DOHH2 (cell line): ENCODE results near the gene ZSWIM8.

ENCODE experiments used
- H3F3A ChIP-seq: fragments of 200-600 bp; sonication (generic), shearing (Covaris generic); 2 replicates; pipeline ENCODE4 v1.6.0; 2016; ENCODE audit warnings: antibody characterized with exemption, mild to moderate bottlenecking; ENCODE audit not compliant: control insufficient read depth, insufficient read depth
- H3K27ac ChIP-seq: fragments of 200-600 bp; sonication (generic); 2 replicates; pipeline ENCODE4 v1.5.1; 2014; ENCODE audit warnings: low read depth, mild to moderate bottlenecking, low read length, moderate library complexity
- H3K27me3 ChIP-seq: fragments of 200-600 bp; sonication (generic); 2 replicates; pipeline ENCODE4 v1.6.1; 2014; ENCODE audit warnings: mild to moderate bottlenecking, low read length, mixed read lengths; ENCODE audit not compliant: control insufficient read depth
- H3K36me3 ChIP-seq: fragments of 200-600 bp; sonication (generic); 2 replicates; pipeline ENCODE4 v1.6.1; 2014; ENCODE audit warnings: mild to moderate bottlenecking, low read length, moderate library complexity, mixed read lengths; ENCODE audit not compliant: control insufficient read depth
- H3K4me1 ChIP-seq: fragments of 200-600 bp; sonication (generic); 2 replicates; pipeline ENCODE4 v1.6.1; 2014; ENCODE audit warnings: mild to moderate bottlenecking, low read length, mixed read lengths; ENCODE audit not compliant: control insufficient read depth
- H3K4me2 ChIP-seq: fragments of 200-600 bp; sonication (generic); 2 replicates; pipeline ENCODE4 v1.6.0; 2014; ENCODE audit warnings: mild to moderate bottlenecking, low read length, moderate library complexity
- H3K4me3 ChIP-seq: fragments of 200-600 bp; sonication (generic); 2 replicates; pipeline ENCODE4 v1.5.1; 2014; ENCODE audit warnings: mild to moderate bottlenecking, low read length, mixed read lengths
- H3K79me2 ChIP-seq: fragments of 200-600 bp; sonication (generic); 2 replicates; pipeline ENCODE4 v1.6.1; 2014; ENCODE audit warnings: mild to moderate bottlenecking, low read length, mixed read lengths; ENCODE audit not compliant: control insufficient read depth
- H3K9me2 ChIP-seq: fragments of 200-600 bp; sonication (generic); replicated peaks from 2 replicates; pipeline ENCODE4 v1.6.1; 2014; ENCODE audit warnings: mild to moderate bottlenecking, low read length, mixed read lengths; ENCODE audit not compliant: control insufficient read depth
- H3K9me3 ChIP-seq: fragments of 200-600 bp; sonication (generic); 2 replicates; pipeline ENCODE4 v1.6.1; 2014; ENCODE audit warnings: antibody characterized with exemption, low read length, mixed read lengths; ENCODE audit not compliant: control insufficient read depth, insufficient read depth
- H4K20me1 ChIP-seq: fragments of 200-600 bp; sonication (generic); 2 replicates; pipeline ENCODE4 v1.6.0; 2014; ENCODE audit warnings: low read depth, mild to moderate bottlenecking, antibody characterized with exemption, low read length, moderate library complexity; ENCODE audit not compliant: control insufficient read depth, insufficient read depth
- EZH2phosphoT487 ChIP-seq: fragments of 200-600 bp; sonication (generic); IDR thresholded peaks from 2 replicates; pipeline ENCODE4 v1.6.1; 2017; ENCODE audit warnings: borderline replicate concordance, mild to moderate bottlenecking, antibody characterized with exemption, low read length, moderate library complexity, mixed read lengths
- TF ChIP-seq, protein P1 (sequence below): fragments of 200-600 bp; sonication (generic); IDR thresholded peaks from one replicate; pipeline ENCODE4 v1.5.1; 2014; ENCODE audit warnings: antibody characterized with exemption, mild to moderate bottlenecking, low read depth, low read length; ENCODE audit not compliant: poor library complexity, severe bottlenecking

ZSWIM8 gene

DNA sequence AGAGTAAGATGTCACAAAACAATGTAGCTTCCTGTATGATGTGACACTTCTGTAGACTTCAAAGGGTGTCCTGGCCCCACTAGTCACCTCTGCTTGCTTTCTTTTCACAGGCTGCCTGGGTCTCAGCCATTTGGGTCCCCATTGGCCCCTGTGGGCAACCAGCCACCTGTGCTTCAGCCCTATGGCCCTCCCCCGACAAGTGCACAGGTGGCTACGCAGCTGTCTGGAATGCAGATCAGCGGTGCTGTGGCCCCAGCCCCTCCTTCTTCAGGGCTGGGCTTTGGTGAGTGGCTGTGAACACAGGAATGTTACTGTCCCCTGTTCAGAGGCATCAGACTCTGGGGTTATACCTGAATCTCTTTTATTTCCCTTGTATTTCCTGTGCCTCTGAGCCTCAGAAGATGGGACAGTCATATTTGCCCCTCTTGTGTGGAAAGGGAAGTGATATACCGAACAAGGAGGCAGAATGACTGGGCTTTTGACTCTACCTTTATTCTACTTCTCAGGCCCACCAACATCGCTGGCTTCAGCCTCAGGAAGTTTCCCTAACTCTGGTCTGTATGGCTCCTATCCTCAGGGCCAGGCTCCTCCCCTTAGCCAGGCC, 25.8 kb upstream of the ZSWIM8 start:
- Histone ChIP-seq H3F3A (no peaks in the 10 kb centered on the region), H3K4me2 (no peak overlapping the region; the same call in 1 of the 2 replicates), H3K79me2 (peaks cover 4% of the 10 kb centered on the region; the same call in 1 of the 2 replicates), H3K4me1 (peaks cover 17% of the 10 kb centered on the region), H3K27me3 (no peaks in the 10 kb centered on the region), H3K4me3 (no peak overlapping the region), H3K36me3 (peaks cover 63% of the 10 kb centered on the region), H3K27ac (no peak overlapping the region), H4K20me1 (no peaks in the 10 kb centered on the region), H3K9me2 (no peaks in the 10 kb centered on the region), H3K9me3 (no peaks in the 10 kb centered on the region)
- TF ChIP-seq EZH2phosphoT487, result no peak

DNA sequence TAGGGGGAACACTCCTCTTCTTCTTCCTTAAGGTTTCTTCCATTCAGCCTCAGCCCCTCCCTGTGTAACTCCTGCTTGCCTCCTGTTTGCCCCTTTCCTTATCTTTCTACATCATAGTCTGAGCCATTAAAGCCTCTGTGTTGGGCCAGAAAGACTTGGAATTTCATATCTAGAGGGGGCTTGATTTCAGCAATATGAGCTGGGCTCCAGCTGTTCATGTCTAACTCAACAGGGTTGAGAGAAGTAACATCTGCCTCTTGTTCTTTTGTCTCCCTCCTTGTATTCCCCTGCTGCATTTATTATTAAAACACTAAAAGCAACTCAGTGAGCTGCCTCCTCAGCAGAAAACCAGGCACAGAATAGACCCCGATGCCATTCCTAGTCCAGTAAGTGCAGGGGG, 23.6 kb upstream of the ZSWIM8 start:
- no peaks in the 10 kb centered on the region for H4K20me1 ChIP-seq
- H3K4me2 ChIP-seq, result no peak overlapping the region
- peaks cover 4% of the 10 kb centered on the region; the same call in 1 of the 2 replicates for H3K79me2 ChIP-seq
- peaks cover 17% of the 10 kb centered on the region for H3K4me1 ChIP-seq
- H3F3A ChIP-seq, result no peaks in the 10 kb centered on the region
- no peaks in the 10 kb centered on the region for H3K27me3 ChIP-seq
- peaks cover 79% of the 10 kb centered on the region for H3K36me3 ChIP-seq
- no peak overlapping the region for H3K4me3 ChIP-seq
- no peak for TF ChIP-seq EZH2phosphoT487
- TF ChIP-seq, protein P1, sequence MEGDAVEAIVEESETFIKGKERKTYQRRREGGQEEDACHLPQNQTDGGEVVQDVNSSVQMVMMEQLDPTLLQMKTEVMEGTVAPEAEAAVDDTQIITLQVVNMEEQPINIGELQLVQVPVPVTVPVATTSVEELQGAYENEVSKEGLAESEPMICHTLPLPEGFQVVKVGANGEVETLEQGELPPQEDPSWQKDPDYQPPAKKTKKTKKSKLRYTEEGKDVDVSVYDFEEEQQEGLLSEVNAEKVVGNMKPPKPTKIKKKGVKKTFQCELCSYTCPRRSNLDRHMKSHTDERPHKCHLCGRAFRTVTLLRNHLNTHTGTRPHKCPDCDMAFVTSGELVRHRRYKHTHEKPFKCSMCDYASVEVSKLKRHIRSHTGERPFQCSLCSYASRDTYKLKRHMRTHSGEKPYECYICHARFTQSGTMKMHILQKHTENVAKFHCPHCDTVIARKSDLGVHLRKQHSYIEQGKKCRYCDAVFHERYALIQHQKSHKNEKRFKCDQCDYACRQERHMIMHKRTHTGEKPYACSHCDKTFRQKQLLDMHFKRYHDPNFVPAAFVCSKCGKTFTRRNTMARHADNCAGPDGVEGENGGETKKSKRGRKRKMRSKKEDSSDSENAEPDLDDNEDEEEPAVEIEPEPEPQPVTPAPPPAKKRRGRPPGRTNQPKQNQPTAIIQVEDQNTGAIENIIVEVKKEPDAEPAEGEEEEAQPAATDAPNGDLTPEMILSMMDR, result no peak
- no peak overlapping the region for H3K27ac ChIP-seq
- no peaks in the 10 kb centered on the region for H3K9me2 ChIP-seq
- no peaks in the 10 kb centered on the region for H3K9me3 ChIP-seq

DNA sequence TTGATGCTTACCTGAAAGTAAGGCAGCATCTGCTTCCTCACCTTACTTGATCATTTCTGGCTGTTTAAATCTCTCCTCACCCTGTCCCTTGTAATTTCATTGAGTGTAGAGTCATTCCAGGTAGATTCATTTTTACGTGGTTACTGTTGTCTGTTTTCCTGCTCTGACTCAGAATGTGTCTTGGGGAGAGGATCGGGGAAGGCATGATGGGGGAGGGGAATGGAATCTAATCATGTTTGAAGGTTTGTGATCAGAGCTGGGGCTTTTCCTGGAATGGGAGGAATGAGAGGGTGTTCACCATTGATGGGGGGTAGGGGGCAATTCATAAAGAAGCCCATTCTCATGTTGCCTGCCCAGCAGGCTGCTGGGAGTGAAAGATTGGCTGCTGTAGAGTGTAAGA, 22.5 kb upstream of the ZSWIM8 start:
- Histone ChIP-seq H3K27me3 (no peaks in the 10 kb centered on the region), H3K79me2 (no peaks in the 10 kb centered on the region), H3K4me3 (no peak overlapping the region), H3K4me2 (no peak overlapping the region), H3K27ac (no peak overlapping the region), H3K9me2 (no peaks in the 10 kb centered on the region), H4K20me1 (no peaks in the 10 kb centered on the region), H3K36me3 (peaks cover 84% of the 10 kb centered on the region), H3F3A (no peaks in the 10 kb centered on the region), H3K4me1 (peaks cover 17% of the 10 kb centered on the region), H3K9me3 (no peaks in the 10 kb centered on the region)
- TF ChIP-seq, protein P1, result no peak
- TF ChIP-seq EZH2phosphoT487, result no peak

DNA sequence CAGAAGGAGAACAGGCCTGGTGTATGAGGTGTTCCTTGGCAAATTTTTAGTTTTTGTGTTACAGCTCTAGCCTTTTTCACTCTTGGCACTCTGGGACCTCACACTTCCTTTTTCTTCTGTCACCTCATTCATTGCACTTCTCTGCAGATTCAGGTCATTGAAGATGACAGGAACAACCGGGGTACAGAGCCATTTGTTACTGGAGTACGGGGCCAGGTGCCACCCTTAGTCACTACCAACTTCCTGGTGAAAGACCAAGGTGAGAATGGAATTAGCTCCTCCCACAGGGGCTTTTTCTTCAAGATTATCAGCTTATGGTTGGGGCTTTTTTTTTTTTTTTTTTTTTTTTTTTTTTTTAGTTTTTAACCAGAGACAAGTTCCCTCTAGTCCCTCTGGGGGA, 22.1 kb upstream of the ZSWIM8 start:
- Histone ChIP-seq H3K79me2 (no peaks in the 10 kb centered on the region), H3K27me3 (no peaks in the 10 kb centered on the region), H3K9me2 (no peaks in the 10 kb centered on the region), H3F3A (no peaks in the 10 kb centered on the region), H3K4me2 (no peak overlapping the region), H3K4me1 (peaks cover 21% of the 10 kb centered on the region), H3K27ac (no peak overlapping the region), H3K9me3 (no peaks in the 10 kb centered on the region), H3K4me3 (no peak overlapping the region), H3K36me3 (peaks cover 86% of the 10 kb centered on the region), H4K20me1 (no peaks in the 10 kb centered on the region)
- TF ChIP-seq EZH2phosphoT487, result no peak
- TF ChIP-seq, protein P1, result no peak
